HG02840 (cell line): ENCODE data around the gene CAMTA1.
"Not testable (repeated sequence)": the region's sequence is repeated elsewhere in the genome, so short reads cannot be mapped to it uniquely, and the experiment has no call there.

ENCODE experiments used
- ATAC-seq: cut with Tn5 transposase; IDR thresholded peaks from one replicate; pipeline ENCODE4 v1.9.1; 2021; ENCODE audit warnings: mild to moderate bottlenecking, moderate library complexity, moderate number of reproducible peaks; ENCODE audit not compliant: unreplicated experiment, low FRiP score

The CAMTA1 gene

DNA sequence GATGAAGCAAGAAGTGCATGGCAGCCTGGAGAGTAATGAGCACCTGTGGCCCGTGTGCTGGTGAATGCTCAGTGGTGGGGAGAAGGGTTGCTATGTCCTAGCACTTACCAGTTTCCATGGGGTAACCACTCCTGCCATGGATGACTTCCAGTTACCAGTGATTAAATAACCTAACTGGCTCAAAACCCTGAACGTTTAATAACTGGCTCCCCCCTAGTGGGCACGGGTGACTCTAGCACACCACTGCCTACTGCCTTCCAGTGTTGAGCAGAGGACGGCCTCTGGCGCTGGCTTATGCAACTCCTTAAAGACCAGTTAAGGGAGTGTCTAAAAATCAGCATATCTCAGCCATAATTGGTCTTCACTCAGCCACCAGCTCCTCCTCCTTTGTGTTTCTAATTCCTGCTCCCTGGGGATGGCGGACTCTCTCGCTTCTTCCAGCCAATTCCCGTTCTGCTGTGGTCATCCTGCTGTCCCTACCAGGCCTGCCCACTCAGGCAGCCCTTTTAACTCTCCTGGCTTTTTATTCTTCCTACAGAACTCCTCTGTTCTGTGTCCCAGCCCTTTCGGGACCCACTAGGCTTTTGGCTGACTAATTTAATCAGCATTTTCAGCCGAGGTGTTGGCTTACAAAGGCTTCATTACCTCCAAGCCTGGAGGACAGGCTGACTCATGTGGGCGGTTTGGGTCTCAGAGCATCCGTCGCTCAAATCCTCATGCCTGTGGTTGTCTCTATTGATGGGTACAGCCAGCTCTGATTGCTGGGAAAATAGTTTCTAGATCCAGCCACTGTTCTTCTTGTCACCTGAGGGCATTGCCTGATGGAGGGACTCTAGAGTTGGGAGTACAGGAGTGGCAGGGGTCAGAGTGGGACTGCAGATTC is 332.4 kb downstream of the CAMTA1 start:
- no peak for ATAC-seq

DNA sequence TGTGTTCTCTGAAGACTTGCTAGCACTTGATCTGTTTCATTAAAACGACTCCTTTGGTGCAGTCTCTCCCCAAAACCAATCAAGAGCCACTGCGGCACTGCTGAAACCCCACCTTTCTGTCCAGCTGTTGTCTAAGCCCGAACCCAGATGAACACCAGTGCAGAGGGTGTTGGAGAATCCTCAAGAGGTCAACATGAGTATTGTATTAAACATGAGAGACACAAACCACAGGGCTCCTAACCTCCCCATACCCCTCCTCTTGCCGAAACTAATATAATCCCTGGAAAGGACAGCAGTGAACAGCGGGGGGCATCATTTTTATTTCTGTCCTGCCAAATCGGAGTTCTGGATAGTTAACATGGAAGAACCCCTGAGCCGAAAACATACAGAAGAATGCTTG is 333.9 kb downstream of the CAMTA1 start:
- no peak for ATAC-seq

DNA sequence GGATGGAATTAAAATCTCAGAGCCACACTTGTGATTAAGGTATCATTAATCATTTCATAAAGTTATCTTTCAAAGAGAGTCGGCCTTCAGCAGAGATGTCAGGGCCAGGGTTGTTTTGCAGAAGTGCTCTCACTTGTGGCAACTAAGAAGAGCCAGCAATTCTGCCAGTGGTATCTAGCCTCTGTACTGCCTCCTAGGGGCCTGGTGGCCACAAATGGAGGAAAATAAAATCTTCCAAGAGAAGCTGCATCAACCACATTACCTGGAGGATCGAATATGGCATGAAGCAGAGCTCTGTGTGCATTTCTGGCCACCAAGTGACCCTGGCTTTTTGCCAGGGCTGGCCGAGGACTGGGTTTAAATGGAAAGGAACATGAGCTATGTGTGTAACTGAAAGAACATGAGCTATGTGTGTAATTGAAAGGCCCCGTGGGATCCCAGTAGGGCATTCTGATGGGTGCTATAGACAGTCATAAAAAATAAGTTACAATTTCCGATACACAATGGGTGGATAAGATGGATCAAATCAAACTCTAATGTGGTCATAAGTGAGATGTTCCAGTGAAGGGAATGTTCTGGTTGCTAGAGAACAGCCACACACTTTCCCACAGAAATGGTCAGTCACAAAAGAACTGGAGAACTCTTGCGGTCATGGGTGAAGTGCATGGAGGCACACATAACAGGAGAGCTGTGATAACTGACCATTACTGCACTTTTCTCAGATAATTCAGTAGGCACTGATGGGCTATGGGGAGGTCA is 335.8 kb downstream of the CAMTA1 start:
- no peak for ATAC-seq

DNA sequence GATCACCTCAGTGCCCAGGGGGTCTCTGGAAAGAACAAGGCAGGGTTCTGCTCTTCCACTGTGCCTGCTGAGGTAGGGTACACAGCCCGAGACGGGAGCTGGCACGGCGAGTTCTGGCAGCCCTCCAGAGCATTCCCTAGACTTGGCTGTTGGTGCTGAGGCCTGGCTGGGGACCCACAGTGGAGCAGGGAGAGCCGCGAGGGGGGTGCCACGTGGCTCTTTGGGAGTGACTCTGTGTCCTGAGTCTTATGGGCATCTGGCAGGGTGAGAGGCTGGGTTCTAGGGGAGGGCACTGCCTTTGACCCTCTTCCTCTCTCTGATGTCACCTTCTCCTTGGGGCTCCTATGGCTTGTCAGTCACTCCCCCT is 336.4 kb downstream of the CAMTA1 start:
- ATAC-seq, result no peak

DNA sequence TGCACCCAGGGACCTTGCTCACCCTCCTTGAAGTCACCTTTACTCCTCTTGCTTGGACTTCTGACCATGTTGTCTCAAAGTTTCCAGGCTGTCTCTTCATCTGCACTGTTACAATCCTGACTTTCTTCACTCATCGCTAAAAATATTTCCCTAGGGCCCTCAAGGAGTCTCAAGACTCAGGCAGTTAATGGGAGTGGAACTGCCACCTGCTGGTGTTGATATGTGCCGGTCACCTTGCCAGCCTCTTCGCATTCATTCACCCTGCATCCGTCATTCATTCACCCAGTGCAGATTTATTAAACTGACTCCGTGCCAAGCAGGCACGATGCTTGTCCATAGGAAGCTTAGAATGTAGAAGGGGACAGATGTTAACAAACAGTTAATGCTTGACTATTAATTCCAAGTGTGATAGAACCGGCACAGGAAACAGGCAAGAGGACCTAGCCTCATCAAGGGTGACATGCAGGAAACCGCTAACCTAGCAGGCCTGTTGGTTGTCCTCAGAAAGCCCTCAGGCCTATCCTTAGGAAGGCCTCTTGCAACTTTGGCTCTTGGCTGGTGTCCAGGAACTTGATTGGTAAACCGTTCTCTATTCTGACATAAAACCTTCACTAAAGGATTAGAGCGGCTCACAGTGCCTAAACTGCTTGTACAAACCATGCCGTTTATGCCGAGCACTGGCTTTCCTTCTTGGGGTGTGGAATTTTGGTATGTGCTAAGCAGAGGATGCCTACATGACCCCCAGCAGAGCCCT is 342.2 kb downstream of the CAMTA1 start:
- no peak for ATAC-seq

DNA sequence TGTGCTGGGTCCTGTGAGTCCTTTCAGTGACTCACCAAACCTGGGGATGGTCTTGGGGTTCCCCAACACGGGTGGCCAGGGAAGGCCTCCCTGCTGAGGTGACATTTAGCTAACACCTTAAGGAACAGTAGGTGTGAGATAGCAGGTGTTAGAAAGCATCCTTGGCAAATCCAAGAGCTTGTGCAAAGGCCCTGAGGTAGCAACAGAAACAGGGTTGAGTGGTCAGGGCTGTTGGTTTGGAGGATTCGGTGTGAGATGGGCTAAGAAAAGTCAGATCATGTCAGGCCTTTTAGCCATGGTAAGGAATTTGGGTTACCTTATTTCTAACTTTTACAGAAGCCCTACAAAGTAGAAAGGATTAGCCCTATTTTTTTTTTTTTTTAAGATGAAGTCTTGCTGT is 343.0 kb downstream of the CAMTA1 start:
- no peak for ATAC-seq

DNA sequence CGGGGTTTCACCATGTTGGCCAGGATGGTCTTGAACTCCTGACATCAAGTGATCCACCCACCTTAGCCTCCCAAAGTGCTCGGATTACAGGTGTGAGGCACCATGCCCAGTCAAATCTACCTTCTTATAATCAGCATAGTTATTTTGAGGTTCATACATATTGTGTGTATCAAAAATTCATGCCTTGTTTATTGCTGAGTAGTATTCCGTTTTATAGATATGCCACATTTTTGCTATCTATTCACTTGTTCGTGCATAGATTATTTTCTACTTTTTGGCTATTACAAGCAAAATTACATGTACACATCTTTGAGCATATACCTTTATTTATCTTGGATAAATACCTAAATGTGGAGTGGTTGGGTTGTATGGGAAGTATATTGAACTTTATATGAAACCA is 344.9 kb downstream of the CAMTA1 start:
- ATAC-seq, result no peak

DNA sequence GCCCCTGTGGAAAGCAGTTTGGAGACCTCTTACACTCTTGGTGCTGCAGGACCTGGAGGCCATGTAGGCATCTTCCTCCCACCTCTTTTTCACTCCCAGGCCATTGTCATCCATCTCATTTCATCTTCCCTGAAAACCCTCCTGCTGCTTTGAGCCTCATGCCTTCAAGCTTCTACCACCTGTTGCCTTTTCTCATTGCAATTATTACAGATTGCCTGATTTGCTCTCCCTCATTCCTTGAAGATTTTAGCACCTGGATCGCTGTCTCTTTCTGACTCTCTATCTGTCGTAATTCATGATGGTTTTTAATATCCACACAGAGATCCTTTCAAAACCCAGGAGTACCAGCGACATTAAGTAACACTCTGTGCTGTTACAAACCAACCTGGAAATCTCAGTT is 350.2 kb downstream of the CAMTA1 start:
- ATAC-seq, result no peak

DNA sequence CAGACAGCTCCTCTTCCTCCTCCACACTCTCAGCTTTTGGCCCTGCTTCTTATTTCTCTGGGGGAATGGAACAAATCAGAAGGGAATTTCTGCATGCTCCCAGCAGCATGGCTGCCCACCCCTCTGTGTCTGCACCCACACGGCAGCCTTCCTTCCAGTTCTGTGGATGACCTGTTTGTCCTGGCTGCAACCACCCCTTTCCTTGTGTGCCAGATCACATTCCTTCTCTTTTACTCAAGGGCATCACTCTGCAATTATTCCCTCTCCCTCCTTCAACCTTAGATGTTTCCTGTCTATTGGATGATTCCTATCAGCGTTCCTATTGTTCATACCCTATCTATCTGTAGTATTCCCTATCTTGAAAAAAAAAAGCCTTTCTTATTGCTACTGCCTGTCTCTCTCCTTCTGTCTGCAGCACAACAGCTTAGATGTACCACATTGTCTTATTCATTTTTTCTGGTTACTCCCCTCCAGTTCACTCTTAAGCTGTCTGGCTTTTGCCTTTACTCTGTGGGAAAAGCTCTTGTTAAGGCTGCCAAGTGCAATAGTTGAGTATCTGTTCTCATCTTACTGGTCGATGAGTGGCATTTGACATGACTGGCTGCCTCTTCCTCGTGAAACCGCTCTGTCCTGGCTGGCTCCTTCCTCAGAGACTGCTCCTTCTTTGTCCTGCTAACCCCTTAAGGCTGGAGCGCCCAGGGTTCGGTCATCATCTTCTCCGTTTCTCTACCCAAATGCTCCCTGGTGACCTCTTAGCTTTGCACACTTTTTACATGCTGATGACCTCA is 351.1 kb downstream of the CAMTA1 start:
- ATAC-seq, result no peak

DNA sequence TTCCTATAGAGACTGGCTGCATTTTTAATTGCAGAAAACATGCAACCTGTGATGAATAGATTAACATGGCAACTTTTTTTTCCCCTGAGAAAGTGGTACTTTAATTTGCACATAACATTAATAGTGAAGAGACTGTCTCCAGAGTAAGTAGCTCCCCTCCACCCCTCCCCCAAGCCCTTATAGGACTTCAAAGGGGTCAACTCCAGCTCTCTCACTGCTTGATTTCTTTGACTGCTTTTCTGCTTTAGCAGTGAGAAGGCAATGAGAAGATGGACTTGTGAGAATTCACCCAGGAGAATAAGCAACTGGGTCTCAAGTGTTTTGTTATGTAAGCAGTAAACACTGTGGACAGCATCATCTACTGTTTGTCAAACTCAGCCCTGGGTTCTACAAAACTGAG is 355.0 kb downstream of the CAMTA1 start:
- no peak for ATAC-seq

DNA sequence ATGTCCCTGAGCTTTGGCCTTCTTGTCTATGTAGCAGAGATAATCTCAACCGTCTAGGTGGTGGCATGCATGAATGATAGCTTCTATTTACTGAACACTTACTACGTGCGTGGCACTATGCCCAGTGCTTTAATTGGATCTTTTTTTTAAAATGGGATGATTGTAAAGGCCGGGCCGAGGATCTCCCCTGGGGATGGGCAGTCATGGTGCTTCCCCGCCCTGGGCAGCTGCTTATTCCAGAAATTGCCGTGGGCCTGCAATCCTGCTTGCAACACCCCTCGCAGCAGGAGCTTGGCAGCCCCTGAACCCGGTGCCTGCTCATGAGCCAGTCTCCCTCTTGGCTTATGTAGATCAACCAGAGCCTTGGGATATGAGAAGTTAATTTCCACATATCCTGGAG is 360.7 kb downstream of the CAMTA1 start:
- no peak for ATAC-seq

DNA sequence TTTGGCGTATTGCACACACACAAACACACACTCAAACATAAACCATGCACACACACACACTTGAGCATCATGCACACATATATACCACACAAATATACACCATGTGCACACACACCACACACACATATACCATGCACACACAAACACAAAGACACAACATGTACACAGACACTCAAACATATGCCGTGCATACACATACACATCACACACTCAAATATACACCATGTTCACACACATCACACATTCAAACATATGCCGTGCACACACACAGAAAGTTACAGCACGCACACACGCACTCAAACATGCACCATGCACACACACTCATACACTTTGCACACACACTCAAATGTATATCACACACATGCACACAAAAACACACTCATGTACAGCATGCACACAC is 361.5 kb downstream of the CAMTA1 start:
- ATAC-seq, result no peak

DNA sequence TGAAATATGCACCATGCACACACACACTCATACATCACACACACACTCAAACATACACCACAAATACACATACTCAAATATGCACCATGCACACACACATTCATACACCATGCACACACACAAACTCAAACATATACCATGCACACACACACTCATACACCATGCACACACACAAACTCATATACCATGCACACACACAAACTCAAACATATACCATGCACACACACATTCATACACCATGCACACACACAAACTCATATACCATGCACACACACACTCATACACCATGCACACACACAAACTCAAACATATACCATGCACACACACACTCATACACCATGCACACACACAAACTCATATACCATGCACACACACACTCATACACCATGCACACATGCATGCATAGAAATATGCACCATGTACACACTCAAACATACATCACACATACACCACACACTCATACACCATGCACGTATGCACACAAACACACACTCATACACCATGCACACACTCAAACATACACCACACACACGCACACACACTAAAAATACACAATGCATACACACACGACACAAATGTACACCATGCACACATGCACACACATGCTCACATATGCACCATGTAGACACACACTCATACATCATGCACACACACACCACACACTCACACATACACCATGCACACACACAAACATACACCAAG is 362.5 kb downstream of the CAMTA1 start:
- not testable (repeated sequence) for ATAC-seq

DNA sequence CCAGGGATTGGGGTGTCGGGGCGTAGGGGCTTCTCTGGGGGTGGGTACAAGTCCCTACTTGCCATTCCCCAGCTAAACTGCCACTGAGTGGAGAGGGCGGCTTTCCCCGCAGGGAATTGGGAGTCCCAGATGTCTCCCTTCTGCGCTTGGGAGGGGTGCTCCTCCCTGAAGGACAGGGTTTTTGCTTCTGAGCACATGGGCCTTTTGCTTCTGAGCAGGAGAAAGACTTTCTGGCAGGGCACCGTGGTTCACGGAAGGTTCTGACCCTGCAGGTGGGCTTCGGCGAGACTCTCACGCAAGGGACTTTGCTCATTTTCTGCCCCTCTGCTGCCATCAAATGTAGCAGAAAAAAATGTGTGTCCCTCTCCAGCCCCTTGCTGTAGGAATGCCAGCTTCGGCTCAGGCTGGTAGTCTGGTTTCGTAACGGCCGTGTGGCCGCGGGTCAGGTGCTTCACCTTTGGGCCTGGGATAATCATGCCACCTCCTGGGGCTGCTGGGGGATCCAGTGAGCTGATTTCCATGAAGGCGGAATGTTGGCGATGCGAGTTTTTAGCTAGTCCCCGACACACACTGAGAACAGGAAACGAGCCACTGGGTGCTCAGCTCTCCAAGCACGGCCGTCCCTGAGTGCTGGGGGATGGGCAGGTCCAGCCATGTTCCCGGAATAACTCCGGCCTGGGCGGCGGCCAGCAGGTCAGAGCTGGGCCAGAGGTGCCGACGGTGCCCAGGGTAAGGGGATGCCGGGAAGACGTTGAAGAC is 364.0 kb downstream of the CAMTA1 start:
- ATAC-seq, result no peak

DNA sequence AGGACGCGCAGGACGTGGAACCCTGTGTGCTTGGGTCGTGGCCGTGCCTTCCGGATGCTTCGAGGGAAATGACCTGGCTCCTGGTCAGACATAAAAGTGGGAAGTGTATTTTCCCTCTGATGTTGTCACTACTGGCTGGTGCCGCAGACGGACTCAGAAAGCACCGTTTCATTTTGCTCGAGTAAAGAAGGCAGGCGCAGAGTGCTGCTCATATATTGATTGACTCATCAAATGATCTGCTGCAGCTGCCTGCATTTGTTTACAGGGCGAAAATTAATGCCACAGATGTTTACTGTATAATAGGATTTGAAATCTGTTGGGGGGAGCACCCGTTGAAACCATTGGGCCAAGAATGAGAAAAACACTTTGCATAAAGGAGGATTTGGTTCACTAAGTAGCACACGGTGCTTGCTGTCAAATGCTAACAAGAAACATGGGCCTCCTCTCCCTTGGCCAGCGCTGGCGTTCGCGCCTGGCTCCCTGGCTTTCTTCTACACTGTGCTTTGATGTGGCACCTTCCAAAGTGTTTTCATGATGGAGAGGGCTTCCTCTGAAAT is 365.5 kb downstream of the CAMTA1 start:
- ATAC-seq, result no peak

DNA sequence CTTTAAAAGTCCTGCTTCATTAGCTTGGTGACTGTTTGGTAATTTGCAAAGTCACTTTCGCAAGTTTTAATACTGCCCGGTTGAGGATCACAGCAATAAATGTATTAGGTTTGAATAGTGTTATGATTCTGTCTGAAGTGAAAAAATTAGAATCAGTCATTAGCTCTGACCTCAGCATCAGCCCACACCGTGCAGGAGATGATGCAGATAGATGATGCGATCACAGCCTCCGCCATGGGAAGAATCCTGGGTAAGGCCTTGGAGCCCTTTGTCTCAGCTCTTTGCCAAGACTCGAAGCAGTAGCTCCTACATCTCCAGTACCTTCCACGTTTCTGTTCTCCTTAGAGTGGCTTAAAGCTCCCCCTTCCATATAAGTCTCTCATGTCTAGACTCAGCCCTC is 366.7 kb downstream of the CAMTA1 start:
- no peak for ATAC-seq

DNA sequence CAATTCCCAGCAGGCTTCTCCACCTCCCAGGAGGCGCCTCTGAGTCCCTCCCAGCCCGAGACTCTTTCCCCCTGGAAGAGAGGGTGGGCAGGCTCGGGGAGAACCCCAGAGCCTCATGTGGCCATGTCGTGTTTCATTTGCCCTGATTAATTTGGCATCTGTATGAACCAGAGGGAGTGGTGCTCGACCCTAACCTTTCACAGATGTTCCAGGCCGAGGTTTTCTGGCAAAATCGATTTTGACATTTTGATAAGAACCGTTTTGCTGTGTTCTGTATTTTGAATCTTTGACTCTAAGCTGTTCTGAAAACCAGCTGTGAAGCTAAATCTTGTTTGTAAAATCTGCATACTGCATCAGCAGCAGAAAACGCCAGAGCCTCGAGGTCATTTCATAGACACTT is 367.4 kb downstream of the CAMTA1 start:
- no peak for ATAC-seq

DNA sequence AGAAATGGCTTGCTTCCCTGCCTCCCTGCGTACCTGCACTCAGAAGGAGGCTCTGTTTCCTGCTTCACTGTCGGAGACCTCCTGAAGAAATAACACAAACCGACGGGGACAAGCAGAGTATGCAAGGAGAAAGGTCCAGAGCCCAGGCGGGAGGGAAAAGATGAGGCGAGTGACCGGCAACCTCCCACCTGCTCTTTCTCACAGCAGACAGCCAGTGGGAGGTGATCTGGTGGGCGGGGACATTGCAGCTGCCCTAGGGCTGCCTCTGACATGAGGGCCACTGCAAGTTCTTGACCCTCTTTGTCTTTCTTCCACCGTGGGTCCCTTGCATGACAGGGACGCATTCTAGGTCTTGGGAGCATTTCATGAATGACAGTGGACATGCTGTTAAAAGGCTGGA is 368.2 kb downstream of the CAMTA1 start:
- ATAC-seq, result no peak
